DND-41 (cell line): ENCODE results near the gene ALKBH7.

Source experiments
- ATAC-seq: fragments of 200-7000 bp; cut with Tn5 transposase; 3 replicates; pipeline ENCODE4 v1.9.1; 2021; ENCODE audit warnings: low read depth; ENCODE audit not compliant: insufficient read depth
- DNase-seq: peaks from one replicate; pipeline ENCODE4 v3.0.0-alpha.2; 2020
- H2AFZ ChIP-seq: 2 replicates; pipeline ENCODE4 v1.6.0; 2012; ENCODE audit warnings: low read depth, low read length
- H3K27ac ChIP-seq: 2 replicates; pipeline ENCODE4 v1.5.1; 2012; ENCODE audit warnings: low read length, inconsistent platforms
- H3K27me3 ChIP-seq: fragments of 200-600 bp; sonication (generic); 2 replicates; pipeline ENCODE4 v1.6.0; 2012; ENCODE audit warnings: low read length, mild to moderate bottlenecking, inconsistent platforms; ENCODE audit not compliant: insufficient read depth, poor library complexity
- H3K36me3 ChIP-seq: 2 replicates; pipeline ENCODE4 v1.5.1; 2012; ENCODE audit warnings: low read length, inconsistent platforms; ENCODE audit not compliant: insufficient read depth
- H3K4me1 ChIP-seq: 2 replicates; pipeline ENCODE4 v1.5.1; 2012; ENCODE audit warnings: mild to moderate bottlenecking, low read length; ENCODE audit not compliant: insufficient read depth
- H3K4me2 ChIP-seq: 2 replicates; pipeline ENCODE4 v1.6.0; 2012; ENCODE audit warnings: mild to moderate bottlenecking, moderate library complexity, low read length, inconsistent platforms; ENCODE audit not compliant: insufficient read depth
- H3K4me3 ChIP-seq, 2 experiments: fragments of 200-600 bp in 1 of 2; shearing (Covaris generic) in 1 of 2; 2 replicates each; pipeline ENCODE4 v1.5.1; 2012 to 2016; ENCODE audit warnings: inconsistent platforms in 2 of 2, low read length in 2 of 2, mild to moderate bottlenecking in 2 of 2, low read depth in 1 of 2, moderate library complexity in 1 of 2
- H3K79me2 ChIP-seq: 2 replicates; pipeline ENCODE4 v1.6.0; 2012; ENCODE audit warnings: low read length, inconsistent platforms; ENCODE audit not compliant: insufficient read depth
- H3K9ac ChIP-seq: 2 replicates; pipeline ENCODE4 v1.6.0; 2012; ENCODE audit warnings: low read depth, mild to moderate bottlenecking, inconsistent platforms, low read length, moderate library complexity
- H3K9me3 ChIP-seq: 2 replicates; pipeline ENCODE4 v1.5.1; 2012; ENCODE audit warnings: low read length, moderate library complexity, mild to moderate bottlenecking, inconsistent platforms; ENCODE audit not compliant: insufficient read depth, severe bottlenecking
- H4K20me1 ChIP-seq: 2 replicates; pipeline ENCODE4 v1.6.0; 2012; ENCODE audit warnings: low read length; ENCODE audit not compliant: insufficient read depth
- CTCF ChIP-seq: IDR thresholded peaks from 2 replicates; pipeline ENCODE4 v1.5.1; 2012; ENCODE audit warnings: borderline replicate concordance, low read length, moderate library complexity, mild to moderate bottlenecking; ENCODE audit not compliant: poor library complexity, severe bottlenecking; ENCODE audit errors: extremely low read depth
- EZH2 ChIP-seq: IDR thresholded peaks from 3 replicates; pipeline ENCODE4 v1.6.1; 2012; ENCODE audit warnings: borderline replicate concordance, low read depth, mild to moderate bottlenecking, moderate library complexity, low read length, inconsistent platforms; ENCODE audit not compliant: severe bottlenecking

Gene ALKBH7

GRCh38 chr19:6374711-6375410 lies 2.3 kb downstream of the ALKBH7 start:
- DNase-seq (no peak), ATAC-seq (no peak)
- no peak overlapping the region for H2AFZ ChIP-seq
- peaks cover 20% of the 10 kb centered on the region for H3K4me1 ChIP-seq
- peaks cover 9% of the 10 kb centered on the region; the same call in 1 of the 2 replicates for H3K79me2 ChIP-seq
- peak overlapping the region; percentile 67; the same call in 1 of the 2 replicates for H3K4me2 ChIP-seq
- H3K27ac ChIP-seq = no peak overlapping the region
- H3K9me3 ChIP-seq = no peaks in the 10 kb centered on the region
- TF ChIP-seq CTCF = no peak
- no peak for TF ChIP-seq EZH2
- peaks cover 26% of the 10 kb centered on the region for H3K36me3 ChIP-seq
- H3K27me3 ChIP-seq = no peaks in the 10 kb centered on the region
- no peak overlapping the region for H3K4me3 ChIP-seq
- H3K9ac ChIP-seq = peak overlapping the region; percentile 41
- no peaks in the 10 kb centered on the region; the same call in 1 of the 2 replicates for H4K20me1 ChIP-seq

- Histone ChIP-seq H4K20me1 (no peaks in the 10 kb centered on the region; the same call in 1 of the 2 replicates), H3K27me3 (no peaks in the 10 kb centered on the region), H3K4me2 (no peak within 1 kb of the TSS), H3K4me1 (peaks cover 20% of the 10 kb centered on the region), H3K36me3 (peaks cover 33% of the 10 kb centered on the region), H3K79me2 (peaks cover 9% of the 10 kb centered on the region; the same call in 1 of the 2 replicates), H3K4me3 (no peak within 1 kb of the TSS), H3K9ac (no peak within 1 kb of the TSS), H3K27ac (no peak within 1 kb of the TSS), H3K9me3 (no peaks in the 10 kb centered on the region), H2AFZ (no peak within 1 kb of the TSS)
- ATAC-seq (no peak), DNase-seq (no peak)
- TF ChIP-seq EZH2 (no peak), CTCF (no peak)
These were observed 2.9 kb downstream of the ALKBH7 start, which contains the start of gene PSPN for GRCh38 chr19:6375411-6376010. Gene PSPN (minus strand): TSS chr19:6375933. CDS start chr19:6375849, 84 bp downstream.

- no peak for TF ChIP-seq EZH2
- no peak for TF ChIP-seq CTCF
These were observed 4.1 kb downstream of the ALKBH7 start for GRCh38 chr19:6376512-6377190.

More at GRCh38 chr19:6376512-6377190, 4.1 kb downstream of the ALKBH7 start:
- ATAC-seq (no peak), DNase-seq (no peak)
- Histone ChIP-seq H3K9me3 (no peaks in the 10 kb centered on the region), H3K36me3 (peaks cover 44% of the 10 kb centered on the region), H3K79me2 (peaks cover 9% of the 10 kb centered on the region; the same call in 1 of the 2 replicates), H3K4me3 (no peak overlapping the region), H3K27me3 (no peaks in the 10 kb centered on the region), H3K4me2 (no peak overlapping the region), H2AFZ (no peak overlapping the region), H3K27ac (no peak overlapping the region), H4K20me1 (no peaks in the 10 kb centered on the region; the same call in 1 of the 2 replicates), H3K9ac (no peak overlapping the region), H3K4me1 (peaks cover 19% of the 10 kb centered on the region)
